SU-DHL-6 (cell line): ENCODE results near the gene ATP9B.

Source experiments
- EZH2phosphoT487 ChIP-seq: fragments of 200-600 bp; sonication (generic), shearing (Covaris generic); conservative IDR thresholded peaks from 2 replicates; pipeline ENCODE4 v1.6.1; 2018; ENCODE audit warnings: mild to moderate bottlenecking, antibody characterized with exemption, low read length, moderate library complexity, mixed read lengths
- TF ChIP-seq, protein P1 (sequence below): fragments of 200-600 bp; sonication (generic); IDR thresholded peaks from one replicate; pipeline ENCODE4 v1.5.1; 2017; ENCODE audit warnings: antibody characterized with exemption, mild to moderate bottlenecking, low read length, moderate library complexity; ENCODE audit not compliant: insufficient read depth, poor library complexity, severe bottlenecking

DNA sequence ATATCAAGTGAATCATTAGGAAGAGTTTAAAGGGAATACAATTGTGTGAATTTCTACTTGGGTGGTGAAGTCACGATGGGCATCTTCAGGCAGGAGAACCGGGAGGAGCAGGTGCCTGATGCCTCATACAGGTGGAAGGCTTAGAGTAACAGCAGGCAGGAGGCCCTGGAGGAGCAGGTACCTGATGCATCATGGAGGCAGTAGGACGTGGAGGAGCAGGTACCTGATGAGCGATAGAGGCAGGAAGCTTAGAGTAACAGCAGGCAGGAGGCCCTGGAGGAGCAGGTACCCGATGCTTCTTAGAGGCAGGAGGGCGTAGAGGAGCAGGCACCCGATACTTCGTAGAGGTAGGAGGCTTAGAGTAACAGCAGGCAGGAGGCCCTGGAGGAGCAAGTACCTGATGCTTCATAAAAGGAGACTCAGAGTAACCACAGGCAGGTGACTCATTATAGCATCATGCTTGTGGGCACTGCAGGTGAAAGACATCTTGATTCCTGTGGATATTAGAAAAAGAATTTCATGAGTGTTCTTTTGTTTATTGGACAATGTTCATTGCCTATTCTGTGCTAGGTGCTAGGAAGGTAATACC lies 133.9 kb downstream of the ATP9B start:
- TF ChIP-seq, protein P1, sequence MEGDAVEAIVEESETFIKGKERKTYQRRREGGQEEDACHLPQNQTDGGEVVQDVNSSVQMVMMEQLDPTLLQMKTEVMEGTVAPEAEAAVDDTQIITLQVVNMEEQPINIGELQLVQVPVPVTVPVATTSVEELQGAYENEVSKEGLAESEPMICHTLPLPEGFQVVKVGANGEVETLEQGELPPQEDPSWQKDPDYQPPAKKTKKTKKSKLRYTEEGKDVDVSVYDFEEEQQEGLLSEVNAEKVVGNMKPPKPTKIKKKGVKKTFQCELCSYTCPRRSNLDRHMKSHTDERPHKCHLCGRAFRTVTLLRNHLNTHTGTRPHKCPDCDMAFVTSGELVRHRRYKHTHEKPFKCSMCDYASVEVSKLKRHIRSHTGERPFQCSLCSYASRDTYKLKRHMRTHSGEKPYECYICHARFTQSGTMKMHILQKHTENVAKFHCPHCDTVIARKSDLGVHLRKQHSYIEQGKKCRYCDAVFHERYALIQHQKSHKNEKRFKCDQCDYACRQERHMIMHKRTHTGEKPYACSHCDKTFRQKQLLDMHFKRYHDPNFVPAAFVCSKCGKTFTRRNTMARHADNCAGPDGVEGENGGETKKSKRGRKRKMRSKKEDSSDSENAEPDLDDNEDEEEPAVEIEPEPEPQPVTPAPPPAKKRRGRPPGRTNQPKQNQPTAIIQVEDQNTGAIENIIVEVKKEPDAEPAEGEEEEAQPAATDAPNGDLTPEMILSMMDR: no peak
- no peak for TF ChIP-seq EZH2phosphoT487
